Pons (tissue), 1 donor: Measurements from ENCODE around the gene RALBP1.
A peak's percentile ranks its signal among the peaks of the same experiment; 100 is the strongest.

Source experiments
- DNase-seq: peaks from one replicate; pipeline ENCODE4 v3.0.0-alpha.2; 2016; ENCODE audit warnings: low spot score

RALBP1 gene

DNA sequence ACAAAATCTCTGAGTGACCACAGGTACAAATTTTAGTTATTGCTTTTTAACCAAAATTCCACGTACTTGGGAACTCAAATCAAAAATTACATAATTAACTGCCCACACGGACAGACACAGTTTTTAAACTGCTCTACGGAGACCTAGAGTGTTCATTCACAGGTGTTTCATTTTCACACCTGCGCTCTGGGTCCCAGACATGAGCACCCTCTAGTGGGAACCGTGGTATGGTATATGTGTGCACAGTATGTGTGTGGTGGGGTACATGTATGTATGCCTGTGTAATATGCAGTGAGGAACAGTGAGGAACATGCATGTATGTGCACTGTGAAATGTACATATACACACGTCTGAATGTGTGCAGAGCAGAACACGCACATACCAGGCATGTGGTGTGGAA lies 74.1 kb downstream of the RALBP1 start:
- DNase-seq: no peak

DNA sequence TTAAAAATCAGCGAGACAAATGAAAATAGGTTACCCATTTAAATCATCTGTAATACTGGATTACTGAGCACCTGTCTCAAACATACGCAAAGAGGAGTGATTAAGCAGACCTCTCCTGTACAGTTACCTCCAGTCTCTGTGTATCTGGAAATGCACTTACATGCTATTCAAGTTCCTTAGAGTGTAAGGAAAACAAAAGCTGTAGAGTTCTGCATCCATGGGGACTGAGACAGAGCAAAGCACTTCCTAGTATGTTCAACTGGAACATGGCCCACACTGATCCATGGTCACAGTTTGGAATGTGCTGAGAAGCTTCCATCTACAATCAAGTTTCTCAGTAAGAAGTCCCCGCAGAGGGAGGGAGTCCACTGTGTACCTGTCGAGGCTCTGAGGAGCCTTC lies 75.1 kb downstream of the RALBP1 start:
- no peak for DNase-seq

DNA sequence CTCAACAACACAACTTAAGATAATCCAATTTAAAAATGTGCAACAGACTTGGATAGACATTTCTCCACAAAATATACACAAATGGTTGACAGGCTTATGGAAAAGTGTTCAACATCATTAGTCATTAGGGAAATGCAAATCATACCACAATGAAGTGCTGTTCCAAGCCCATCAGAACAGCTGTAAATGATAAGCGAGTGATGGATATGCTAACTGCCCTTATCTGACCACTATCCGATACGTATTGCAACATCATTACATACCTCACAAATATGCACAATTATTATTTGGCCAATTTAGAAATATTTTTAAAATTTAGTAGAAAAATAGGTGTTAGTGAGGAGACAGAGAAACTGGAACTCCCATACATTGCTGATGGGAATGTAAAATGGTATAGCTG lies 76.9 kb downstream of the RALBP1 start:
- DNase-seq: no peak

DNA sequence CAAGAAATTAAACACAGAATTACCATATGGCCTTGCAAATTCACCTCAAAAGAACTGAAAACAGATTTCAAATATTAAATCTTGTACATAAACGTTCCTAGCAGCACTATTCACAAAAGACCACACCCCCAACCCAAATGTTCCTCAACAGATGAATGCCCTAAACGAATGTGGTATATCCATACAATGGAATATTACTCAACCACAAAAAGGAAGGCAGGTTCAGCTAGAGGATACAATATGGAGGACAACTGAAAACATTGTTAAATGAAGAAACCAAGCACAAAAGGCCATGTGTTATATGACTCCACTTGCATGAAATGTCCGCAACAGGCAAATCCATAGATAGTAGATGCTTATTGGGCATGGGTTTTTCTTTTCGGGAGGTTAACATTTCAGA lies 77.3 kb downstream of the RALBP1 start:
- DNase-seq: no peak

DNA sequence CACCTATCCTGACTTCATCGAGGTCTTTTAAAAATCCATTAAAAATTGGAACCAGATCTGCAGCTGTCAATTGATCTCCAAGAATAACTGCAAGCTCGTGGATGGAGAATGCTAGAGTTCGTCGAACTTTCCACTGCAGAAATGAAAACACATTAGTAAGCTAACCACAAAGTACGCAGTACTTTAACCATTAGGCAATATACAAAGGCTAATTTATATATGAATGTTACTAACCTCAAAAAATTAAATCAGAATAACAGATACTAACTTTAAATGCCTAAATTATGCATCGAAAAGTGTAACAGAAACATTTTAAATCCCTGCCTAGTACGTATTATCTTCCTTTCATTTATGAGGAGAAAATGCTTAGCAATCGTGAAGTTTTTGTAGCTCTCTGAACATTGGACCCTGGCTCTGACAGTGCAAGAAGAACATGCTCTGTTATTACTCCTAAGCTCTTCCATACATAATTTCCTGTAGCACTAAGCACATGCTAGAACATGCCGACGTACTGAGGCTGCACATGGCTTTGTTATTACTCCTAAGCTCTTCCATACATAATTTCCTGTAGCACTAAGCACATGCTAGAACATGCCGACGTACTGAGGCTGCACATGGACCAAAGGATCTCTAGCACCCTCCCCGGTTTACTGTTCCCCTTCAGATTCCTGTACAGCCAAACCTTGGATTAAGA lies 82.1 kb downstream of the RALBP1 start:
- DNase-seq: no peak

DNA sequence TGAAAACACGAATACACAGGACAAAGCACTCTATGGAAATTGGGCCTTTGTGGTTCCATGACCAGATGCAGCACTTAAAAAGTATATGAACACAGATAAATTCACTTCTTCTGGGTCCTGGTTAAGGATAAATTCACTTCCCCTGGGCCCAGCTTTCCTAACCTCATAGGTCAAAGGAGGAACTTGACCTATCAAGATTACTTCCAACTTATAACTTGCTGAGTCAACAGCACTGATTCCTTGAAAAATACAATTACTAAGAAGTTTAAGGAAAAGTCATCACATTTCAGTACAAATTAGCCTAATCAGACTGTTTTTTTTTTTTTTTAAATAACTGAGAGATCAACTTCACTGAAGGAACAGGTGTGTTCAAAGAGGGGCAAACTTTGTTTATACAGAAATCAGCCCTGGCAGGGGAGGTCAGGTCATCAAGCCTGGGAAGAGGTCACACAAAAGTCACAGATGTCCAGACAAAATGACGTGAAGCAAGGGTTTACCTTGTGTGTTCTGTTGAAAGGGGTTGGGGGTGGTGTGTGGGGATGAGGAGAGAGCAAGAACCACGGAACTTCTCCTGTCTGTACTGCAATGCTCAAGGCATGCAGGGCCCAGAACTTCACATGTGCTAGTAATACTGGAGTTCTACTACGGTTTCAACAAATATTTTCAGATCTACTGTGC lies 83.2 kb downstream of the RALBP1 start:
- DNase-seq: no peak

DNA sequence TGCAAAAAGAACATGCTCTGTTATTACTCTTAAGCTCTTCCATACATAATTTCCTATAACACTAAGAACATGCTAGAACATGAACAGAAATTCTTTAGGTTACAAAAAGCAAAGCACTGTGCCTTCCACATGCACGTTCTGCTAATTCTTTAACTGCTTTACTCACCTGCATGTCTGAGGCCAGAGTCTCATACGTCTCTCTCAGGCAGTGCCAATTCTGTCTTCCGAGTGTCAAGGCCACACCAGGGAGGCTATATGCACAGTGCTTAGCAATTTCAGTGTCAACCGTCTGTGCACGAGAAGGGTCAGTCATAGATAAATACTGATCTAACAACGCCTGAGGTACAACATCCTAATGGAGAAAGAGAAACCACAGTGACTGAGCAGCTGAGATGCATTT lies 83.9 kb downstream of the RALBP1 start:
- no peak for DNase-seq

DNA sequence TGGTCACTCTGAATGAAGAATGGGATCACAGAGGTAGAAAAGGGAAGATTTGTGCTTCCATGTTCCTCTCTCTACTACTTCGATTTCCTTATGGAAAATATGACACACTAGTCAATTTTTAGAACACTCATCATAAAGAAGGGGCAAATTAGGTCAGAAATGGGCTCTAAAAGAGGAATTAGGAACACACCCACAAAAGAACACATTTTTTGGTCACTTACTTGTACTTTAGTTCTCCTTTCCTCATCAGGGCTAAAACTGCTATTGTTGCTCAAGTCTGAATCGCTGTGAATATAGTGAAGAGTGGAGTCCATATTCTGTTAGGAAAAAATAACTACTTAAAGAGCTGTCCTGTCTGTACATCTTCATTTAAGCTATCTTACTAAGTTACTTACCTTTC lies 86.4 kb downstream of the RALBP1 start:
- DNase-seq: peak; percentile 11

DNA sequence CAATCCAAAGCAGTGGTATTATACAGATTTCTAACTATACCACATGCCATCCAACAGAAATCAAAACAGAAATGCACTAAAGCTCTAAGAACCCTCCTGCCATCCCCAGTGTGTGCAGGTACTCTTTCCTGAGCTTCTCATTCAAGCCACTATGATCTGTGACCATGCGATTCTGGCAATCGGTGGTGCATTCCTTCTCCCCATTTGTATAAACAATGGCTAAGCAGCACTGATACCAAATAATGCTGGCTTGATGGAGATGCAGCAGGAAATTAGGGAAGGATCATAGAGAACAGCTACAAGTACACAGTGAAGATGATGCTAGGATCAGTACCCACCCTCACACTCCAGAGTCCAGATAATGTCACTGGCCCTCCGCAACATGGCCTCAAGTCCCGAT lies 87.3 kb downstream of the RALBP1 start:
- DNase-seq: no peak

DNA sequence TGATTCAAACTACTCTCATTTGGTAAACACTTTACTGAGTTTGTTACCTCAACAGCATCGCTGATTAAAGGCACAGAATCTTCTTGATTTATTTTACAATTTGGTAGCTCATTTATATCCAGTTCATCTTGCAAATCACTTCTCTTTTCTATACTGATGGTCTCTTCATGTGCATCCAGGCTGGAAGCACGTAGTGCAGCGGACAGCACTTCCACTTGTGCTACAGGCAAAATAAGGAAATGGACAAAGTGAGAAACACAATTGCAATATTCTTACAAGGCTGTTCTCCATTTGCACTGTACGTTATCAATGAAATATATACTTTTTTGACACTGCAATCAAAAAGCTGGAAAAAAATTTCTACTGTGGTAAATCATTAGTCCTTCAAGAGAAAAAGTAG lies 88.0 kb downstream of the RALBP1 start:
- peak; percentile 46 for DNase-seq

DNA sequence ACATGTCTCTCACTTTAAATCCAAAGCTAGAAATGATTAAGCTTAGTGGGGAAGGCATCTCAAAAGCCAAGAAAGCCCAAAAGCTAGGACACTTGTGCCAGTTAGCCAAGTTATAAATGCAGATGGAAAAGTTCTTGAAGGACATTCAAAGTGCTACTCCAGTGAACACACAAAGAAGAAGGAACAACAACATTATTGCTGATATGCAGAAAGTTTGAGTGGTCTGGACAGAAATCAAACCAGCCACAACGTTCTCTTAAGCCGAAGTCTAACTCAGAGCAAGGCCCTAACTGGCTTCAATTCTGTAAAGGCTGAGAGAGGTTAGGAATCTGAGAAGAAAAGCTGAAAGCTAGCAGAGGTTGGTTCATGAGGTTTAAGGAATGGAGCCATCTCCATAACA lies 90.1 kb downstream of the RALBP1 start:
- DNase-seq: no peak

DNA sequence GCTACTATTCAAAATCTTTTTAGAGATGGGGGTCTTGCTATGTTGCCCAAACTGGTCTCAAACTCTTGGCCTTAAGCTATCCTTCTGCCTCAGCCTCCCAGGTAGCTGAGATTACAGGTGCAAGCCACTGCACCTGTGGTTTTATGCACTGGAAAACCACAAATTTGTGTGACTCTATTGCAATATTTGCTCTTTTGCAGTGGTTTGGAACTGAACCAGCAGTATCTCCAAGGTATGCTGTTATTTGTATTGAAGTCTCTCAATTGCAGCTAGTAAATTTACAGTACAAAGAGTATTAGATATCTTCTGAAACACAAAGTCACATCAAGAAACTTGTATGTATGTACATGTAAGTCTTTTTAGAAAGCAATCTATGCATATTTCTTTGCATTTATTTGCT lies 92.9 kb downstream of the RALBP1 start:
- no peak for DNase-seq

DNA sequence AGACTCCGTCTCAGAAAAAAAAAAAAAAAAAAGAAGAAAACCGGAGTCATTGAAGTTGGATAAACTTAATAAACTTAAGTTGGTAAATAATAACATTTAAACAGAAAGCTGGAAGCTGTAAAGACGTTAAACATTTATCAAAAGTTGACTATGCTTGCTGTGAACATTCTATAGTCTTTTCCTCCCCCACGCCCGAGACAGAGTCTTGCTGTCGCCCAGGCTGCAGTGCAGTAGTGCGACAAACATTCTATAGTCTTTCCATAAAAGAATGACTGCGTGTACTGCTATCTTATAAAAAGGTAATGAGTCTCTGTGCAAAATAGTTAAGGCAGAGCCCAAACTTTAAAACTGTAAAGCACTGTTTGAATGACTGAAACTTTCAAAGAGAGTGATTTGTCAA lies 93.9 kb downstream of the RALBP1 start:
- DNase-seq: no peak

DNA sequence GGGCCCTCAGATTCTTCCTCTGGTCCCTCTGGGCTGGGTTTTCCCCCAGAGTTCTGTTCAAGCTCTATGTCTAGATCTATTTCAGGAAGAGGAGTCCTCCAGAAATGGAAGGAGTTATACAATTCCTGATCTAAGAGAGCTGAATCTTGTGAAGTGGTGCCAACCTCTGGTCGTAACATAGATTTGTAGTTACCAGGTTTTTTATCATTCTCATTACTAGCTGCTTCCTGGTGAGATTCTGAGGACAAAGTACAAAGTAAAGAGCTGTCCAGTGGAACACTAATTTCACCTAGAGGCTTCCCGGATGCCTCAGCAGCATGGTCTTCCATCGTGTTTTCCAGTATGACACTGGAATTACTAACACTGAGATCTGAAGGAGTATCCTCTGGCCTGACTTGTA lies 94.9 kb downstream of the RALBP1 start:
- no peak for DNase-seq

DNA sequence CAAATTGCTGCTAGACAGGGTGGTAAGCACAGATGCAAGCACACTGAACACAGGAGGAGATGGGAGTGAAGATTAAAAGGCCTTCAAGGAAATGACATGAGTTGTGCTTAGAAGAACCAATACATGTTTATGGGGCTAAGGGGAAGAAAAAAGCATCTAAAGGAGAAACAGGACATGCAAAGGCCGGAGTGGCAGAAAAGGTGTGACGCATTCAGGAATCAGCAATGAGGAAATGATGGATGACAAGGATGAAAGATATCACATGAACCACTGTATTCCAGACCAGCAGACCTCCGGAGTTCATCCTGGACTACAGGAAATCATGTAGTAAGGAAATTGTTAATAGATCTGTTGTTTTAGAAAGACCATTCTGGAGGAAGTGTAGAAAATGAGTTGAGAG lies 96.2 kb downstream of the RALBP1 start:
- no peak for DNase-seq

DNA sequence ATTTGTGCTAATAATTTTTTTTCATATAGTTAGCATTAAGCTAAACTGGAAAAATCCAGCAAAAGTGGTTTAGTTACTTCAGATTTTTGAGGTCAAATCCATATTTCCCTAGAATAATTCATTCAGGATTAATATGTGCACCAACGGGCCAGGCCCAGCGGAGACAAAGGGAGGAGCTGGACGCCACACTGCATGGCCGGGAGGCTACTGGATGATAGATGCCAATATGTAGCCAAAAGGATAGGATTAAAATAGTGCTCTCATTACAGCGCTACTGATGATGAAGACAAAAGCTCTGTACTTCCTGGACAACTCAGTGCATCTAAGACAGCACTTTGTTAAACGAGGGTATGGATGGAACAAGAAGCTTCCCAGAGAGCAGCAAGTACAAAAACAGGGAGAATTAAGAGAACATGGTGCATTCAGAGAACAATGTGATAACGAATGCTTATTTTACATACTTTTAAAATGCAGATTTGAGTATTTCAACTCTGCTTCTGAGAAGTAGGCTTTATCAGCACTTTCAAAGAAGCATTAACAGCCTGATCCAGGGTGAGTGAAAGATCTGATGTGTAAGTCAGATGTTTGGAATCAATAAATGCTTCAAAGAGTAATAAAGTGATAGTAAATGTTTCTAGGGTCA lies 99.3 kb downstream of the RALBP1 start:
- peak; percentile 8 for DNase-seq

DNA sequence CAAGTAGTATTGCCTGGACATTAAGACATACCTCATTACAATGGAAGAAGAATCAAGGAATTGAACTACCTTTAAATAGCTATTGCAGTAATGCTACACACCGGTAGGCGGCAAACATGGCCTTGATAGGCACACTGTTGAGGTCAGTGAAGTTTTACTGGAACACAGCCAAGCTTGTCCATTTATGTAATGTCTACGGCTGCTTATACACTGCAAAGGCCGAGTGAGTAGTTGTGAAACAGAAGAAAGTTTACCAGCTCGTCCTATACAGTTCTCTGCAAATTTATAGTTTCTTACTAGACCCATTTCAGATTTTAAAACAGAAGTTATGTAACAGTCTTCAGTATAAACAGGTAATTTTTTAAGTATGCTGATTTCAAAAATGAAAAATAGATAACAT lies 100.2 kb downstream of the RALBP1 start:
- peak; percentile 95 for DNase-seq

DNA sequence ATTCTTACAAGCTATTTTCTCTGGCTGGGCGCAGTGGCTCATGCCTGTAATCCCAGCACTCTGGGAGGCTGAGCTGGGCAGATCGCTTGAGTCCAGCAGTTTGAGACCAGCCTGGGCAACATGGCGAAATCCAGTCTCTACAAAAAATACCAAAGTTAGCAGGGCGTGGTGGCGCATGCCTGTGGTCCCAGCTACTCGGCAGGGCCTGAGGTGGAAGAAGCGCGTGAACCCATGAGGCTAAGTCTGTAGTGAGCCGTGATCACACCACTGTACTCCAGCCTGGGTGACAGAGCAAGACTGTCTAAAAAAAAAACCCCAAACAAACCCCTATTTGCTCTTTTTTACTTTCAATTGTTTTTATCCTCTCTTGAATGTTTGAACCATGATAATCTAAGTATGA lies 102.0 kb downstream of the RALBP1 start:
- no peak for DNase-seq

DNA sequence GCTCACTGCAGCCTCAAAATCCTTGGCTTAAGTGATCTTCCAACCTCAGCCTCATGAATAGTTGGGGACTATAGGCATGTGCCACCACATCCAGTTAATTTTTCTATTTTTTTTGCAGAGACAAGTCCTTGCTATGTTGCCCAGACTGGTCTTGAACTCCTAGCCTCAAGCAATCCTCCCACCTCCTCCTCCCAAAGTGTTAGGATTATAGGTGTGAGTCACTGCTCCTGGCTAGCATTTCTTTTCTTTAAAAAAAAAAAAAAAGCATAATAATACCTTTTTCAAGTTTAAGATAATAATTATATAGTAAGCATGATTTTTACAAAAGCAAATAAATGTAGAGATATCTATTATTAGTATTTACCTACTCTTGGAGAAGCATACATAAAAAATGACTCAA lies 103.0 kb downstream of the RALBP1 start:
- DNase-seq: no peak

DNA sequence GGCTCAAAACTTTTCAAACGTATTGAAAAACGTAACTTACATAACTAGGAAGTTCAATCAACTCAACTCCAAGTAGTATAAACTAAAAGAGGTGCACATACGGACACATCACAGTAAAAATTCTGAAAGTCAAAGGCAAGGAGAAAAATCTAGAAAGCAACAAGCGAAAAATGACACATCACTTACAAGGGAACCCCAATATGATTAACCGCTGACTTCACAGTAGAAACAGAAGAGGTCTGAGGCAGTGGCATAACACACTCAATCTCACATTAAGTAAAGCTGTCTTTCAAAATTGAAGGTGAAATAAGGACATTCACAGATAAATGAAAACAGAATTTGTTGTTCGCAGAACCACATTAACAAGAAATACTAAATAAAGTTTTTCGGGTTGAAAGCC lies 106.4 kb downstream of the RALBP1 start:
- DNase-seq: no peak

DNA sequence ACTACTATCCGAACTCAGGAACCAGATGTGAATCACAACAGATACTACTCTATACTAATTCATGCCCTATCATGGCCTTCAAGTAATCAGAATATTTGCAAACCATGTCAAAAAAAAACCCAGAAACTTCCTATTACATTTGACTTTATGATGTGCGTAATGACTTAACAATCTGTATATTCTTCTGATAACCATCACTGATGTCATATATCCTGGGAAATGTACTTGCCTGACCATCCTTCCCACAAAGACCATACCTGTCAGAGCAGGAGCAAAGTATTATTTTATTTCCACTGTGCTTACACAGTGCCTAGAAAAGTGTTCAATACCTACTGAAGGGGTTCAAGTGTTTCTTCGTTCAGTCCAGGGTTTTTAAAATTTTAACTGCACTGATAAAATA lies 111.5 kb downstream of the RALBP1 start:
- no peak for DNase-seq
